GM19043 (cell line): ENCODE data around the gene DNM1.
"Not testable (repeated sequence)": the region's sequence is repeated elsewhere in the genome, so short reads cannot be mapped to it uniquely, and the experiment has no call there.

Experiments
- ATAC-seq: cut with Tn5 transposase; IDR thresholded peaks from one replicate; pipeline ENCODE4 v1.9.1; 2021; ENCODE audit warnings: low read depth; ENCODE audit not compliant: unreplicated experiment

Gene DNM1

GRCh38 chr9:128175726-128176125 lies 27.5 kb upstream of the DNM1 start:
- ATAC-seq = no peak

GRCh38 chr9:128178806-128179431 lies 24.3 kb upstream of the DNM1 start:
- no peak for ATAC-seq

GRCh38 chr9:128180001-128180400 lies 23.2 kb upstream of the DNM1 start:
- no peak for ATAC-seq

- ATAC-seq = no peak
Measured at GRCh38 chr9:128180447-128180846, 22.7 kb upstream of the DNM1 start.

- not testable (repeated sequence) for ATAC-seq
Measured at GRCh38 chr9:128181480-128181879, 21.7 kb upstream of the DNM1 start.

- no peak for ATAC-seq
Measured at GRCh38 chr9:128182893-128183588, 20.1 kb upstream of the DNM1 start.

GRCh38 chr9:128185979-128186965 lies 16.9 kb upstream of the DNM1 start:
- ATAC-seq = no peak

GRCh38 chr9:128187361-128187760 lies 15.8 kb upstream of the DNM1 start:
- no peak for ATAC-seq

GRCh38 chr9:128188209-128188608 lies 15.0 kb upstream of the DNM1 start:
- ATAC-seq = no peak

GRCh38 chr9:128190013-128190412 lies 13.2 kb upstream of the DNM1 start:
- no peak for ATAC-seq

- no peak for ATAC-seq
Measured at GRCh38 chr9:128190516-128191405, 12.4 kb upstream of the DNM1 start.

- peak; percentile 70 for ATAC-seq
Measured at GRCh38 chr9:128191406-128192046, 11.7 kb upstream of the DNM1 start, which contains the start of gene CIZ1. TSS of gene CIZ1 (minus strand) at chr9:128191572. CDS start at chr9:128190857, 715 bp downstream.

- no peak for ATAC-seq
Measured at GRCh38 chr9:128192601-128193371, 10.4 kb upstream of the DNM1 start.

GRCh38 chr9:128193469-128194096 lies 9.6 kb upstream of the DNM1 start:
- no peak for ATAC-seq

- ATAC-seq = no peak
Measured at GRCh38 chr9:128201441-128202369, 1.5 kb upstream of the DNM1 start.

GRCh38 chr9:128202648-128203023 lies 543 bp upstream of the DNM1 start:
- ATAC-seq = no peak
